H54 (cell line): ENCODE data around the gene UGT1A4.

Source experiments
- DNase-seq: peaks from one replicate; pipeline ENCODE4 v3.0.0; 2011; ENCODE audit warnings: low spot score, mixed read lengths; ENCODE audit not compliant: insufficient read length
- FAIRE-seq: peaks from 3 replicates; lab custom pipeline; 2011; peaks lifted over from hg19 to GRCh38; lab: Jason Lieb, UNC
- POLR2A ChIP-seq: IDR thresholded peaks from 2 replicates; pipeline ENCODE4 v1.6.1; 2011; ENCODE audit warnings: low read depth, mild to moderate bottlenecking, low read length

Gene UGT1A4

DNA sequence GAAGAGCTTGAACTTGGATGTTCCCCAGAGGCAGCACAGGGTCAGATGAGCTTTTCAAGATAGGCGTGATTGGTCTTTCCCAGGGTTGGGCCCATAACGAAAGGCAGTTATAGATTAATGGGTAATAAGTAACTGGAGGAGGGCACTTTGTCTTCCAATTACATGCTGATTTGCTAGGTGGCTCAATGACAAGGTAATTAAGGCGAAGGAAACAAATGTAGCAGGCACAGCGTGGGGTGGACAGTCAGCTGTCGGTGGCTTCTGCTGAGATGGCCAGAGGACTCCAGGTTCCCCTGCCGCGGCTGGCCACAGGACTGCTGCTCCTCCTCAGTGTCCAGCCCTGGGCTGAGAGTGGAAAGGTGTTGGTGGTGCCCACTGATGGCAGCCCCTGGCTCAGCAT, at the start of gene UGT1A4:
Gene UGT1A4 (plus strand): TSS at position 185 of the 400 bp plus-strand sequence. CDS start 85 bp downstream, at position 270.
- FAIRE-seq (no peak), DNase-seq (no peak)

DNA sequence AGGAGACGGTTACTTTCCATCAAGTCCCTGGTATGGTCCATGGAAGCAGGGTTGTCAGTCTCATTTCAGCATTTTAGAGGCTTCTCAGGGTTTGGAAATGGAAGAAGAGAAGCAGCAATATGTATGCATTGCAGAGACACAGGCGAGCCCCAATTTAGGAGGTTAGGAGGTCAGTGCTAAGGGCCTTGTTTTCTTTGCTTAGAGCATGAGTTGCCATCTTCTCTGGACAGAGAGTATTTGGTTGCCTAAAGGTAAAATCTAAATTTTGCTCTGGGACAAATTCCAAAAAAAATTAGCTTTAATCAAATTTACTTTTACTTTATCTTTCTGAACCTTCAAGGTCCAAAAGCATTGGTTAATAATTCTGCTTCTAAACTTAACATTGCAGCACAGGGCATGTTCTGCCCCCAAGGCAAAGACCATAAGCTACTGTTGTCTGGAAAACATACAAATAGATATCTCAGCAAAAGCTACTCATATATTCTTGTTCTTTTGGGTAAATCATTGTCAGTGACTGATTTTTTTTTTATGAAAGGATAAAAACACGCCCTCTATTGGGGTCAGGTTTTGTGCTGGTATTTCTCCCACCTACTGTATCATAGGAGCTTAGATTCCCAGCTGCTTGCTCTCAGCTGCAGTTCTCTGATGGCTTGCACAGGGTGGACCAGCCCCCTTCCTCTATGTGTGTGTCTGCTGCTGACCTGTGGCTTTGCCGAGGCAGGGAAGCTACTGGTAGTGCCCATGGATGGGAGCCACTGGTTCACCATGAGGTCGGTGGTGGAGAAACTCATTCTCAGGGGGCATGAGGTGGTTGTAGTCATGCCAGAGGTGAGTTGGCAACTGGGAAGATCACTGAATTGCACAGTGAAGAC, 47.0 kb upstream of the UGT1A4 start, which contains the start of gene UGT1A9:
Gene UGT1A9 (plus strand): TSS at position 609 of the 872 bp plus-strand sequence. CDS start 37 bp downstream, at position 646.
- no peak for TF ChIP-seq POLR2A
- FAIRE-seq (no peak), DNase-seq (no peak)

More for the DNA sequence above, at the start of gene UGT1A4:
- no peak for TF ChIP-seq POLR2A

DNA sequence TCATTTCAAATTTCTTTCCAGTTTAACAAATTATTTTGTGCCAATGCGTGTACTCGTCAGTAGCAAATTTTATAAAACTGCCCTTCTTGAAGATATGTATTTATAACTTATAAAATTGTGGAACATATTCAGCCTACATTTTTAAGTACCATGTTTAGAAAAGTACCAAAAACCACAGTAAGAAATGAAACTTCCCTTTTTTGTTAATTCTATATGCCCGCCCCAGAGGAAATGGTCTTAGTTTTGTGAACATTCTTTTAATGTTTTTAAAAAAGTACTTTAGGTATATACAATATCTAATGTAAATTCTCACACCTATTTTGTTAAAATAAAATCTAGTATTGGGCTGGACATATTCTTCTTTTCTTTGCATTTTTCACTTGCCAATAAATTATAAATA, 45.6 kb upstream of the UGT1A4 start:
- no peak for FAIRE-seq
- no peak for TF ChIP-seq POLR2A
- DNase-seq: no peak

DNA sequence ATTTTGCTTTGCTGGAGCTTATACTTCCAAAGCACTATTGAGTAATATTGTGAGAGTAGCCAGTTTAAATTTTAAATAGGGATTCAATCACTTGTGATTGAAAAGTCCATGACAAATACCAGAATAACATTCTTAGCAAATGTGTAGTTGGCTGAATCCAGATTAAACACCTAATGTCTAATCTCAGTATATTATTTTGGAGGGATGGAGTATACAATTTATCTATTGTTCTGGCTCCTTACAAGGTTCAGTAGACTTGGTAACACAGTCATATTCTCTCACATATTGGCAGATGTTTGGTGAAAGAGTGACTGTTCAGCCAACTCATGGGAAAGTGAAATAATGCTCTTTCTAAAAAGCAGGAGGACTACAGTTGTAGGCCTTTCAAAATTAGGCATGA, 44.6 kb upstream of the UGT1A4 start:
- DNase-seq: no peak
- FAIRE-seq: peak; percentile 6
- TF ChIP-seq POLR2A: no peak

DNA sequence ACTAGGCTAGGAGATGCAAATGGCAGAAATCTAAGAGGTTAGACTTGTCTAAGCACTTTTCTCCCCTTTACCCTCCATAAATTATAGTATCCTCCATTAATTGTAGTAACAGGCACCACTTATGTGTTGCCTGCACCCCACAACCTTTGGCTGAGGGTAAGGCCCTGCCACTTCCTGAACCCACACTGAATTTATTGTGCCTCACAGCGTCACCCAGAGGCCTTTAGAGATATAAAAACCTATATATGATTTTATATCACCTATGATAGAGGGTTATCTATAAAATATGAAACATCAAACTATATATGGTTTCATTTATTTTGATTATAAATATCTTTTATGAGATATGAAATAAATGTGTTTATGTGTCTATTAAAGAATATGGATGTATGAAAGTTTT, 44.2 kb upstream of the UGT1A4 start:
- TF ChIP-seq POLR2A: no peak
- DNase-seq (no peak), FAIRE-seq (no peak)

DNA sequence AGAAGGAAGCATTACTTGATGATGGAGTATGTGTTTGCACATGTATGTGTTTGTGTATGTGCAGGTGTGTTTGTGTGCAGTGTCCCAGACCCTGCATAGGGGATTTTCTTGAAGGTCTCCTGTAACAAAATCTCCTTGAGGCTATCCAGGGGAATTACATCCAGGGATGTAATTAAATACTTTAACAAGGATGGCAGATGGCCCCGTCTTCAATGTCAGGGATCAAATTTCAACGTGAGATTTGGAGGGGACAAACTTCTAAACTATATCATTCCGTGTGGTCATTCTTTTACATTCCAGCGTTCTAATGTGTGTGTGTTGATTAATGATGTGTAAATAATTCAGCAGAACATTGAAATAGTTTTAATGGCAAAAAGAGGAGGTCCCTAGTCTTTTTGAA, 43.5 kb upstream of the UGT1A4 start:
- no peak for TF ChIP-seq POLR2A
- DNase-seq (no peak), FAIRE-seq (no peak)

DNA sequence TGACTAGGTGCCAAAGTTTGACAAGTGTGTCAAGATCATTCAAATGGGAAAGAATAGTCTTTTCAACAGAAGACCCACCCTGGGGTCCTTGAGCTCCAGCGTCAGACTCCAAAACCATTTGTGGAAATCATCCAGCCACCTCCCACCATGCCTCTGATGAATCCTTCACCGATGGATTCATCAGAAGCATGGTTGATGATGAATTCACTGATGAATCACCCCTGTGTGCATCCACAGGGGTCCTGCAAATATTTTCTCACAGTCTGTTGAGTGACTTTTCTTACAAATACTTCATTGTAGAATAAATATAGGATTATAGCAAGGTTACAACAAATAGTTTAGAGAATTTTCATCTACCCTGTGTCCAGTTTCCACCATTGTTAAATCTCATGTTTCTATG, 42.5 kb upstream of the UGT1A4 start:
- no peak for TF ChIP-seq POLR2A

DNA sequence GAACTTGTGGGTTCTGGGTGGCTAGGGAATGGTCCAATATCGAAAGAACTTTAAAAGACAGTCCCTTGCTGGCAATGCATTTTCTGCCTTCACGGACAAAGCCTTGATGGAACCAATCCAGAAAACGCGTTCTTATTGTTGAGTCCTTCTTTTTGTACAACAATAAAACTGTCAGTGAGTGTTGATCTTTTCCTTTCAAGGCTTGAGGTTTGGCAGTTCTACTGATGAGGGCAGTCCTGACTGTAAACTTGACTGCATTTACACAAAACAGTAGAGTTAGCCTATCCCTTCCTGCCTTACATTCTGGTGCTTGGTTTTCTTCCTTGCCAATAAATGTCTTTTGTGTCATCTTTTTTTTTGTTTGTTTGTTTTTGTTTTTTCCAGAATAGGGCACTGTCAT, 39.3 kb upstream of the UGT1A4 start:
- DNase-seq (no peak), FAIRE-seq (no peak)
- TF ChIP-seq POLR2A: no peak

More for the DNA sequence above, 42.5 kb upstream of the UGT1A4 start:
- no peak for DNase-seq
- FAIRE-seq: peak; percentile 15

DNA sequence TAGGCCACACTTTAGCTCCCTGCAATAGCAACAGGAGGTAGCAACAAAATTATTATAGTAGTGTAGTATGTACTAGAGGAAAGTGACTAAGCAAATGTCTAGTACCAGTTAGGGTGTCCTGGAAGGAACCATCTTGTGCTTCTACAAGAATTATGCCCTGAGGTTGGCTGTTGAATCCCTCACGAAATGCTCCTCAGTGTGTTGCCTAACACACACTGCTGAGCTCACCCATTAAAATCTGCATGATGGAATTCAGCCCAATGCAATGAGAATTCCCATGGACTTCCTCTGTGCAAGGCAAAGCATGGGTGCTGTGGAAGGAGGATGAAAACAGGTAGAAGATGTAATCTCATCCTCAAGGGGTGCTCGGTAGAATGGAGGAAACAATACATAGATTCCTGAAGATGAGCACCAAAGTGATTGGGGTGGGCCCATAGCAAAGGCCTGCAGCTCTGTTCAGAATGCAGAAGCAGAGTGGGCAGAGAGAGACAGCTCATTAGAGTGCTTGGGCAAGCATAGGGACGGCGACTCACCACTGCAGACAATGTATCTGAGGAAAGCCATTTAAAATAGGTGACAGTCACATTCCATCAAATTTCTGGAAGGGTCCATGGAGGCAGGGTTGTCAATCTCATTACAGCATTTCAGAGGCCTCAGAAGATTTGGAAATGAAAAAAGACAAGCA, 38.0 kb upstream of the UGT1A4 start:
- FAIRE-seq (no peak), DNase-seq (no peak)
- TF ChIP-seq POLR2A: no peak

DNA sequence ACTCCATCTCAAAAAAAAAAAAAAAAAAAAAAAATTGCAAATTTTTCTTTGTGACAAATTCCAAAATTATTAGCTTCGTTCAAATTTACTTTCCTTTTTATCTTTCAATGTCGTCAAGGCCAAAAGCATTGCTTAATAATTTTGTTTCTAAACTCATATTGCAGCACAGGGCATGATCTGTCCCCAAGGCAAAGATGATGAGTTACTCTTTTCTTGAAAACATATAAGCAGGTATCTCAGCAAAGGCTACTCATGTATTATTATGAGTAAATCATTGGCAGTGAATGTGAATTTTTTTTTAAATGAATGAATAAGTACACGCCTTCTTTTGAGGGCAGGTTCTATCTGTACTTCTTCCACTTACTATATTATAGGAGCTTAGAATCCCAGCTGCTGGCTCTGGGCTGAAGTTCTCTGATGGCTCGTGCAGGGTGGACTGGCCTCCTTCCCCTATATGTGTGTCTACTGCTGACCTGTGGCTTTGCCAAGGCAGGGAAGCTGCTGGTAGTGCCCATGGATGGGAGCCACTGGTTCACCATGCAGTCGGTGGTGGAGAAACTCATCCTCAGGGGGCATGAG, 36.9 kb upstream of the UGT1A4 start, which contains the start of gene UGT1A7:
Gene UGT1A7 (plus strand): TSS at position 381 of the 579 bp plus-strand sequence. CDS start 37 bp downstream, at position 418.
- FAIRE-seq (no peak), DNase-seq (no peak)
- TF ChIP-seq POLR2A: no peak

DNA sequence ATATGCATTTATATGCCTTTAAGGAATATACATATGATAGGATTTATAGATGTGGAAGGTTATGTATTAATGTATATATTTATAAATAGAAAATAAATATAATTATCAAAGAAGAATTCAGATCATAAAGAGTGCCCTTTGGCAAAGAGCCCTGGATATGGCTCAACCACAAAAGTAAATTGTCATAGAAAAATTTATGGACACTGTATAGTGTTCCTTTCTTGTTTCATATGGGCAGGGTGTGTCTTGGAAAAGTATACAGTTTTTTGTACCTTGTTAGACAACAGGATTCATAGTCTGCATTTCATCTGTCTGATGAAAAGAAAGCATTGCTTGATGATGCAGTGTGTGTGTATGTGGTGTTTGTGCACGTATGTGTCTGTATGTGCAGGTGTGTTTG, 33.9 kb upstream of the UGT1A4 start:
- no peak for FAIRE-seq
- no peak for TF ChIP-seq POLR2A
- no peak for DNase-seq

DNA sequence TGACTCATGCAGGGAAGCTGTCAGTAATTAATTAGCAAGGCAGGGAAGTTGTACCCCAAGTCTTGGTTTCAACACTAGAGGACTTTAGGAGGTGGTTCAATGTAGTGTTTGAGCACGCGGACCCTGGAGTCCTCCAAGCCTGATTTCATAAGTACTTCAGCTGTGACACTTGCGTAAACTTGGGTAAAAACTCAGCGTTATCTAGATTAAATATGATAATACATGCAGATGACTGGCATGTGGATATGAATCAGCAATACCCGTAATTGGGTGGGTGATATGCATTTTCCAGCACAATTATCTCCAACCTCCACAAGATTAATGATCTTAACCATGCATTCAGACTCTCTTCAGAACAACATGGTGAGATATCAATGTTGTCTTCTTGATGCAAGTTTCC, 31.6 kb upstream of the UGT1A4 start:
- no peak for DNase-seq
- TF ChIP-seq POLR2A: no peak
- FAIRE-seq: no peak

DNA sequence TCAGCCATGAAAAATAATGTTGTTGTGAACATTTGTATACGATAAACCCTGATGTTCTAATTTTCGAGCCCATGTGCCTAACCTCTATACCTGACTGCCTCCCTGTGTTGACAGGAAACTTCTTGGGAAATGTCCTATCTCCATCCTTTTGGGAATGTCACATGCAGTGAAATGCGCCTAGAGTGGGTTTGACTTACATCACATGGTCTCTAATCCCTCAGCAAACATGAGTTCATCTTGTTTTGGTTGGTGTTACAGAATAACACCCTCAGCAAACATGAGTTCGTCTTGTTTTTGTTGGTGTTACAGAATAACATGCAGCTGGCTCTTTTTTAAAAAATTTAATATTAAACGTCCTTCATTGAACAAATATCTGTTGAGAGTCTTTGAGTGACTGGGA, 30.2 kb upstream of the UGT1A4 start:
- DNase-seq (no peak), FAIRE-seq (no peak)
- TF ChIP-seq POLR2A: no peak

DNA sequence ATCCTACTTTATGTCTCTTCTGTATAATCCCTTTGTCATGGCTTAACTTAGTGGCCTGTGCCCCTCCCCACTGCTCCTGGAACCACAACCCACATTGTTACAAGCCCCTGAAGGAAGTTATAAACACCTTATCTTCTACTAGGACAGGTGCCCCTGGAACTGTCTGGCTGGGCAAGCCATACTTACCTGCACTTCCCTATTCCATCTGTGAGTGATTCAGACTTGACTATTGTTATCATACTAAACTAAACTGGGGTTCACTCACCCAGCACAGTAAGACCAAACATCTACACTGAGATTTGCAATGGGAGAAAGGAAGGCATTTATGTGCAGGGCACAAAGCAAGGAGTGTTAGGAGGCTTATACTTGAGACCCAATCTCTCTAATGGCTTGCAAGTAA, 29.5 kb upstream of the UGT1A4 start:
- DNase-seq: no peak
- TF ChIP-seq POLR2A: no peak
- FAIRE-seq: no peak
